ENCODE data around the gene PLOD2.

GRCh38 chr3:146177072-146177471 lies 16.1 kb upstream of the PLOD2 start:
- TF ChIP-seq, protein P1, sequence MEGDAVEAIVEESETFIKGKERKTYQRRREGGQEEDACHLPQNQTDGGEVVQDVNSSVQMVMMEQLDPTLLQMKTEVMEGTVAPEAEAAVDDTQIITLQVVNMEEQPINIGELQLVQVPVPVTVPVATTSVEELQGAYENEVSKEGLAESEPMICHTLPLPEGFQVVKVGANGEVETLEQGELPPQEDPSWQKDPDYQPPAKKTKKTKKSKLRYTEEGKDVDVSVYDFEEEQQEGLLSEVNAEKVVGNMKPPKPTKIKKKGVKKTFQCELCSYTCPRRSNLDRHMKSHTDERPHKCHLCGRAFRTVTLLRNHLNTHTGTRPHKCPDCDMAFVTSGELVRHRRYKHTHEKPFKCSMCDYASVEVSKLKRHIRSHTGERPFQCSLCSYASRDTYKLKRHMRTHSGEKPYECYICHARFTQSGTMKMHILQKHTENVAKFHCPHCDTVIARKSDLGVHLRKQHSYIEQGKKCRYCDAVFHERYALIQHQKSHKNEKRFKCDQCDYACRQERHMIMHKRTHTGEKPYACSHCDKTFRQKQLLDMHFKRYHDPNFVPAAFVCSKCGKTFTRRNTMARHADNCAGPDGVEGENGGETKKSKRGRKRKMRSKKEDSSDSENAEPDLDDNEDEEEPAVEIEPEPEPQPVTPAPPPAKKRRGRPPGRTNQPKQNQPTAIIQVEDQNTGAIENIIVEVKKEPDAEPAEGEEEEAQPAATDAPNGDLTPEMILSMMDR (IDR thresholded peaks at IDR 0.05): no peak
- TF ChIP-seq POLR2A (IDR thresholded peaks at IDR 0.05): no peak
- no peak for TF ChIP-seq EP300 (IDR thresholded peaks at IDR 0.05)

Measured in tibial nerve (tissue), 4 donors.